ENCODE measurements around the gene LRRC15.

The LRRC15 gene

DNA sequence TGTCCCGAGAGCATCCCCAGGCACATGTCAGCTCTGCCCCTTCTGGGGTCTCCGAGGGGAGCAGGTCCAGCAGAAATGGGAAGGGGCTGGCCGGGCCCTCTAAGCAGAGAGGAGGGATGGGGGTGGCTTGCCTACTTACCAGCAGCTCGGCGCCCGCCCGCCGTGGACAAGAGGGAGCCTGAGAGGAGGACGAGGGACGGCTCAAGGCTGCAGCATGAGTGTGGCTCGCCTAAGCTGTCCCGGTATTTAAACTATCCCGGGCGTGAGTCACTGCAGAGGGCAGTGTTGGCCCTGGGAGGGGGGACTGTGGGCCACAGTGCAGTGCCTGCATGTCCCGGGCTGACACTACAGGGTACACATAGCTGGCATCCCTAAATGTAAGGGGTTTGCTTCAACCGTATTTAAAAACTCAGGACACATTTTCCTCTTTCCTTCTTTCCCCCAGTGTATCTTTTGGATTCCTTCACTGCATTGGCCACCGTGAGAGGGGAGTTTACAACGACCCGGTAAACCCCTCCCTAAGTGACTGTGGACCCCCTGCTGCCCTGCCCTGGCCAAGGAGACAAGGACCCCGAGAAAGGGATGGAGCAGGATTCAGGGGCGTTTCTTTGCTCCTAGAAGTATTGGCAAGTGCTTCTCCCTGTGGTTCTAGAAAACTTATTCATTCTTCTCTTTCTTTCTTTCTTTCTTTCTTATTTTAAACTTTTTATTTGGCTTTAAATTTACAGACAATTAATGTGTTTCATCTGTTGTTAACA, at the start of gene LRRC15:
Gene LRRC15 (minus strand): TSS at position 222 of the 758 bp plus-strand sequence. CDS start 8,700 bp downstream, outside the sequence.
- peak; percentile 18 for DNase-seq (ENCODE audit: low spot score)

DNA sequence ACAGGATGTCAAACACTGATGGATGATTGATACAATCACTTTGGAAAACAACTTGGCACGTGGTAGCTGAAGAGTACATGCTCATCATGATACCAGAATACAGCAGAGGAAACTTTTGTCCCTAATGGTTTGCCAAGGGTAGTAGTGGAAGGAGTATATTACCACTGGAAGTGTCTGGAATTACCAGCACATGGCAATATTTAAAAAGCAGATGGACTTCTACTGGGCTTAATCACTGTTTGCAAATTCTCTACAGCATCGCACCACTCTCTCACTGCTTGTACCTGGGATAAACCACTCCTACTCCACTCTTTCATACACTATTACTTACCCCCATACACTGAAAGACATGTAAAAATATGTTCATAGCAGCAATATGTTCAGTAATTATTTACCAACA, 49.1 kb upstream of the LRRC15 start:
- DNase-seq (ENCODE audit: low spot score) = no peak

DNA sequence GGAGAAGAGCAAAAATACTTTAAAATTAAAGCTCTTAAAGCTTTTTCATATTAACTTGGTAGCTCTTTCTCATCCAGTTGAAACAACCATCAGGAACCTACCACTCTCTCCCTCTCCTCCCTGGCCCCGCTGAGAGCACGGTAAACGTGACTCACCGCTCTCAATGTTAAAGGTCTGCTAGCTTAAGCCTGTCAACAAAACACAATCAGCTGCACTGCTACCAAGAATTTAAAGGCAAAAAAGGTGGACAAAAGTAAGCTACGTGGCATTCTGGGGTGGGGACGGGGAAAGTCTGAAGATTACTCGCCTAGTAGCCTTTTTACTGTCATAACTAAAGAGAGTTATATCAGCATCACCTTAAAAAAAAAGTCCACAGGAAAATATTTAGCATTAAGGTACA, 37.9 kb upstream of the LRRC15 start:
- DNase-seq (ENCODE audit: low spot score) = no peak

DNA sequence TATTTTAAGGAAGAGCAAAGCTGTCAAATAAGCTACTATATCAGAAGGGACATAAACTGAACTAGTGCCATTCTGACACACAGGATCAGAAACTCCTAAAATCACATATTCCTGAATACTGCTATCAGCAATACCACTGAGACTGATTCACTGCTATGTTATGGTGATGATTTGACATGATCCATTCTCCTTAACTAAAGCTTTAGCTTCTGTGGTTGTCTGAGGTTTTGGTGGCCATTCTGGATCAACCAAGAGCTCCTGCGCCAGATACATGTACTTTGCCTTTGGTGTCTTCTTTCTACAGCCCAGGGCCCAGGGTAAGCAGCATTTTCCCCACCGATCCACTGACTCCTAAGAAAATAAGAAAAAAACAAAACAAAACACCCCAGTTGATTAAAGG, 36.2 kb upstream of the LRRC15 start:
- no peak for DNase-seq (ENCODE audit: low spot score)

DNA sequence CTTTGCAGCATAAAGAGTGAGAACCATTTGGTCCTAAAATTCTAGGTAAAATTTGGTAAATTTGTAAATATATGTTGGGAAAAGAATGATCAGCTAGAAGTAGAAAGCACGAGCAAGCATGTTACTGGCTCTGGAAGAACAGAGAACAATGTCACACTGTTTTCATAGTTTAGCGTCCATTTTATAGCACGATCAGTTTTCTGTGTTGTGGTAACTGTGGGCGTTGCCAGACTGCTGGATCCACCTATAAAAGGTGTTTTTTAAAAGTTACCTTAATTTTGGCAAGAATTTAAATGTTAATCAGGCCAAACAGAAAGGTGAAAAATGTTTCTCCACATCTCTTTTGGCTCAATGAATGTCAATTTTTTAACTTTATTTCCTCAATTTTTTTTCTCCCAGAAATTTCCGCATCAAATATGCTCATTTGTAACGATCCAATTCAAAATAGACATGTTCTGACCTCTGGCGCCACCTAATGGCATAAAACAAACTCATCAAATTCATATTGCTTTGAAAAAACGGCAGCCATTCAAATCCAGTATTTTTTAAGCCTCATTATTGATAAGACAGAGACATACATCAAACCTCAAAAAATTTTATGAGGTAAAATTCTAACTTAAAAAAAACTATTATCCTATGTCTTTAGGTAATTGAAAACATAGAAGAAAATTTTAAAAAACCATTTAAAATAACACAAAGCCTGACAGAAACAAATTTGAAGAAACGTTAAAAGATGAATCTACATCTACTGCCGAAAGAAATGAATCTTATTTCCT, 35.0 kb upstream of the LRRC15 start:
- peak; percentile 71 for DNase-seq (ENCODE audit: low spot score)

DNA sequence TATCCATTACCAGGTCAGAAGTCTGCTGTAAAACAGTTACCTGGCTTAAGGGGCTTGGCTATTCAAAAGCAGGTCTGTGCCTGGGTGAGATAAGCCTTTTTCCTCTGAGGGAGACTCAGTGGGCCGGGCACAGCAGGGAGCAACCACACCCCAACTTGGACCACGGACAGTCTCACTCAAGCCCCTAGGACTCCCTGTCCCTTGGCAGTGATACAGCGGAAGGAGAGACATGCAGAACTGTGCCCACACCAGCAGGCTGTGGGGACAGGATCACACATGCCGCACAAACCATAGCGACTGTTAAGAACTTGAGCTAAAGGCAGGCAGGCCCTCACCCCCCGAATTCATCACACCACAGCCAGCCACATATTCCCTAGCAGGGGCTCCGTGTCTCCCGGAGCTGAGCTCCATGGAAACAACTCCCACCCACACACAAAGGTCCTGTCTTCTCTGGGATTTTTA, 32.4 kb upstream of the LRRC15 start:
- DNase-seq (ENCODE audit: low spot score) = no peak

DNA sequence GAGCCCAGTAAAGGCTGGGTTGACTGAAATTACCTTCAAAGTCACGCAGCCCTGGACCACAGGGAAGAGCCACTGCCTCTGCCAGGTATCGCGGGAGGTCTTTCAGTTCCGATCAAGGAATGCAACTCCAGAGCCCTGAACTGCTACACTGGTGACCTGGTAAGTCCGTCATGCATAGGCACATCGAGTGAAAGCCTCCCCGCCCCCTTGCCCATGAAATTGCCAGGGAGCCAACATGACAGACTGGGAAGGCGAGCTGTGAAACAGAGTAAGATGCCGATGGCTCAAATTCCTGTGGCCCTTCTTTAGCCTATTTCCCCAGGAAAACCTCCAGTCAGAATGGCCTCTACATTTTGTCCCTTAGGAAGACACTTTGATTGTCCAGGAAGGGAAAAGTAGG, 31.8 kb upstream of the LRRC15 start:
- no peak for DNase-seq (ENCODE audit: low spot score)

DNA sequence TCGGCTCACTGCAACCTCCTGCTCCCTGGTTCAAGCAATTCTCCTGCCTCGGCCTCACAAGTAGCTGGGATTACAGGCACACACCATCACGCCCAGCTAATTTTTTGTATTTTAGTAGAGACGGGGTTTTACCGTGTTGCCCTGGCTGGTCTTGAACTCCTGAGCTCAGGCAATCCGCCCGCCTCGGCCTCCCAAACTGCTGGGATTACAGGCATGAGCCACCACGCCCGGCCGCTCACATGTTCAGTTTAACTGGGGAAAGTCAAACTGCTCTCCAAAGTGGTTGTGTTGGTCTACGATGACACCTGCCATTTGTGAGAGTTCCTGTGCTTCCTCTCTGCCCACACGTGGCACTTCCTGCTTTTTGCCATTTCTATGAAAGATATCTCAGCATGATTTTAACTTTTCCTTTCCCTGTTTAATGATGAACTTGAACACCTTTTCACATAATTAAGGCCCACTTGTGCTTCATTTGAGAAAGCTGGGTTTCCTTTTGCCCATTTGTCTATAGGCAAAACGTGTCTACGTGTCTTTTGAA, 30.4 kb upstream of the LRRC15 start:
- no peak for DNase-seq (ENCODE audit: low spot score)

DNA sequence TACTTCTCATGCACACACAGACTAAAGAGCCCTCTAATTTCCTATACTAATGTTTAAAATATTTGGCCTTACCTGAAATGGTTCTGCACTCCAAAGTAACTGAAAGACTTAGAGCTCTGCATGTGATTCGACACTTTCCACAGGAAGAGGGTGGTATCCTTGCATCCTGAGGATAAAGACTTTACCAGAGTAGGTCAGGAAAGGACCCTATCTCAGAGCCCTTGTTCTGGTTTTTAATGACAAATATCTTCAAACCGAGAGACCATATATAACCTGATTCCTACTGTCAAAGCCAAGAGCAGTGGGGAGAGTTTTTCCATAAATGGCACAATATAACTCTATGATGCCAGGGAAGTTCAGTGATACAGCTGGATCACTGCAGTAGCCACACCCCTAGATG, 29.6 kb upstream of the LRRC15 start, which contains the start of gene GP5:
Gene GP5 (minus strand): TSS at position 101 of the 400 bp plus-strand sequence. CDS start 984 bp downstream, outside the sequence.
- no peak for DNase-seq (ENCODE audit: low spot score)

DNA sequence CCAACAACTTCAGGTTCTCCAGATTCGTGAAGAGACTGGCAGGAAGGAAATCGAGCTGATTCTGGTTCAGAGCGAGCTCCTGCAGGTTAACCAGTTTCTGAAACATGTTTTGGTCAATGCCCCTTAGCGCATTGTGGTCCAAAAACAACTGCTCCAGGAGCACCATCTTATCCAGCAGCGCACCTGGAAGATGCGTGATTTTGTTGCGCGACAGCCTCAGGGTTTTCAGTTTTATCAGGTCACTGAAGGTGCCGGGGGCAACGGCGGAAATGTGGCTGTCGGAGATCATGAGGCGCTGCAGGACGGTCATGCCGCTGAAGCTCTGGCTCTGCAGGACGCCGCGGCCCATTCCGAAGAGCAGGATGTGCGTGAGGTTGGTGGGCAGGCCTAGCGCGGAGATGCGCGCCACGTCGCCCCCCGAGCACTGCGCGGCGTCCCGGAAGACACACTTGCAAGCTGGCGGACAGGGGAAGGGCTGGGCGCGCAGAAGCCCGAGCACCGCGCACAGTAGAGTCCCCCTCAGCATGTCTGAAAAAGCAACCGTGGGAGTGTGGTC, 28.3 kb upstream of the LRRC15 start:
- no peak for DNase-seq (ENCODE audit: low spot score)

DNA sequence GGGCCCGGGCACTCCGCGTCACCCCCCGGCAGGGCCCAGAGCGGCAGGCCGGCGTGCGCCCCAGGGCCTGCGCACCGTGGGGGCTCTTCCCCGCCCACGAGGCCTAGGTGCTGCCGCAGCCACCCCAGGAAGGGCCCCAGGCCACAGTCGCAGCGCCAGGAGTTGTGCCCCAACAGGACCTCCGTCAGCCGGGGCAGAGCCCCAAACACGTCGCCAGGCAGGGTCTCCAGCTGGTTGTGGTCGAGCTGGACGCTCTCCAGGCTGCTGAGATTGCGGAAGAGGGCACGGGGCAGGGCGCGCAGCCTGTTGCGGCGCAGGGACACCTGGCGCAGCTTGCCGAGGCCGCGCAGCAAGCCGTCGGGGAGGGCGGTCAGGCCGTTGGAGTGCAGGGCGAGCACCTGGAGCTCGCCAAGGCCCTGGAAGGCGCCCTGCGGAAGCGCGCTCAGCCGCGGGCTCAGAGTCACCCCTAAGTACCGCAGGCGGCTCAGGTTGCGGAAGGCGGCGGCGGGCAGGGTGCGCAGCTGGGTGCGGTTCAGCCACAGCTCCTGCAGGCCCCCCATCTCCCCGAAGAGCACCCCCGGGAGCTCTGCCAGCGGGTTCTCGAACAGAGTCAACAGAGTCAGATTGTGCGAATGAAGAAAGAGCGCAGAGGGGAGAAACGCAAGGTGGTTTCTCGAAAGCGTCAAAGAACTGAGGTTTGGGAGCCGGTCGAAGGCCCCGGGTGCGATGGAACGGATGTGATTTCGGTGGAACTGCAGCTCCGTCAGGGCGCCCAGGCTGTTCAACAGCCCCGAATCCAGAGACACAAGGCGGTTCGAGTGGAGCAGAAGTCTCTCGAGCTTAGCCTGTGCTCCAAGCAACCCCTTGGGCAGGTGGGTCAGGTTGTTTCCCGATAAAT, 27.6 kb upstream of the LRRC15 start:
- DNase-seq (ENCODE audit: low spot score) = no peak

DNA sequence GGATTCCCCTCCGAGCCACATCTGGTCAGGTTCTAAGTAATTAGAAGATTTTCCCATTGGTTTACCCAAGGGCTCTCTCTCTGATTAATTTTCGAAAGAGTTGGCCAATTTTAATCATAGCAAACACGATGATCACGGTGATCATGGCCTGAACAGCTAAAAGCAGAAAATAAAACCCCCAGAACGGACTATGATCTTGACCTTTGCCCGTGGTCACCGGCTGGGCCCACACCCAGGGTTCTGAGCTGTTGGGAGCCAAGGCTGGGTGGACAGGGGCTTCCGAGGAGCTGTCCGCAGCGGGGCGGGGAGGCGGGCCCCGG, 27.0 kb upstream of the LRRC15 start:
- no peak for DNase-seq (ENCODE audit: low spot score)

DNA sequence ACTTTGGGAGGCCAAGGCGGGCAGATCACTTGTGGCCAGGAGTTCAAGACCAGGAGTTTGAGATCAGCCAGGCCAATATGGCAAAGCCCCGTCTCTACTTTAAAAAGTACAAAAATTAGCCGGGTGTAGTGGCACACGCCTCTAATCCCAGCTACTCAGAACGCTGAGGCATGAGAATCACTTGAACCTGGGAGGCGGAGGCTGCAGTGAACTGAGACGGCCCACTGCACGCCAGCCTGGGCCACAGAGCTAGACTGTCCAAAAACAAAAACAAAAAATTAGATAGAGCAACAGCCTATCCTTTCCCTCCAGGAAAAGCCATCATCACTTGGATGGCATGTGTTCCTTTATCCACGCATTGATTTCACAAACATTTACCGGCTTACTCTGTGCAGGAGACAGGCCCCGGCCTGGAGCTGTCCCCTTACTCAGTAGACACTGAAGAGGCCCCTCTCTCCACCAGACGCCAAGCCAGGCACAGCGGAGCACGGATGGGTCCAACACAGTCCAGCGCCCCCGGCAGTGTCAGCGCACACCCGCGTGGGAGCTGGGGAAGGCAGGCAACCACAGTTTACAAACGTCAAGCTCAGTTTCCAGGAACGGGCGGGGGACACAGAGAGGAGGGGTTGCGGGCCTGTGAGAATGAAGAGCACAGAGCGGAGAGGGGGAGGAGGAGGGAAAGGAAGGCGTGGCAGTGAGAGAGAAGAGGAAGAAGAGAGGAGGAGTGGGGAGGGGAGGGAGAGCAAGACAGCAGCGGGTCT, 26.4 kb upstream of the LRRC15 start:
- DNase-seq (ENCODE audit: low spot score) = no peak

DNA sequence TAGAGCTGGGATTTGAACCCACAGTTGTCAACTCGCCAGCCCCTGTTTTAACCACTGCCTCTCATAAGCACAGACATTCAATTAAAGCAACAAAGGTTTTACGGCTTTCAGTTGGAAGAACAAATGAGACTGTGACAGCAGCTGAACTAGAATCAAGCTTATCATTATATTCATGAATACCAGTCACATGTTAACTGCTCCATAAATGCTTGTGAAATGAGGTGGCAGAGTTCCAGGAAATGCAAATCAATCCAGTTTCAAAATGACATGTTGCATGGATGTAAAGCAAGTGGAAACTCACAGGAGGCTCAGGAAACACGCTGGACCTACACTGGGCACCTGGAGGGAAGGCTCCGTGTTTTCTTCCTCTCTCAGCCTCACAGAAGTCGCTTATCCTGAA, 25.7 kb upstream of the LRRC15 start:
- DNase-seq (ENCODE audit: low spot score) = peak; percentile 27

DNA sequence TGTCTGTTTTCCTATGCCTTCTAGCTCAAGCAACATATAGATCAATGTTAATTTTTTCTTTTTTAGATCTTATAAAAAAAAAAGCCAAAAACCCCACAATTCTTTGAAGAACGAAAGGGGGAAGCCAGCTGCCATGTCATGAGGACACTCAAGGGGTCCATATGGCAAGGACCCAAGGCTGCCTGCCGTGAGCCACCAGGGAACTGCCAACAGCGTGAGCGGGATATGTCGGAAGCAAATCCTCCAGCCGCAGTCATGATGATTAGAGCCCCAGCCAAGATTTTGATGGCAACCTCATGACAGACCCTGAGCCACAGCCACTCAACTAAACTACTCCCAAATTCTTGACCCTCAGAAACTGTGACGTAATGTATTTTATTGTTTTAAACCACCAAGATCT, 23.0 kb upstream of the LRRC15 start:
- no peak for DNase-seq (ENCODE audit: low spot score)

DNA sequence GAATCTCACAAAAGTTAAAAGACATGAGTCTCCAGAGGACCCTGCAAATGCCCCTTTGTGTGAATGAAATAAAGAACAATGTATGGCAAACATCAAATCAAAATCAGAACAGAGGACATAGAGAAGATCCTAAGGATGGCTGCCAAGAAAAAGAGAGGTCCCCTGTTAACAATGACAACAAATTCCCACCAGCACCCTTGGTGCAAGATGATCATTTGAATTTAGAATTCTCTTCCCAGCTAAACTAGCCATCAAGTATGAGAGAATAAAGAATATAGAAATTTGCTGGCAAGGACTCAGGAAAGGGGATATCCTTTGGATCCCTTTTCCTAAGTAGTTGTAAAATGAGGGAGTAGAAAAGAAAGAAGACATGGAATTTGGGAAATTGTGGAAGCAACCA, 21.3 kb upstream of the LRRC15 start:
- no peak for DNase-seq (ENCODE audit: low spot score)

DNA sequence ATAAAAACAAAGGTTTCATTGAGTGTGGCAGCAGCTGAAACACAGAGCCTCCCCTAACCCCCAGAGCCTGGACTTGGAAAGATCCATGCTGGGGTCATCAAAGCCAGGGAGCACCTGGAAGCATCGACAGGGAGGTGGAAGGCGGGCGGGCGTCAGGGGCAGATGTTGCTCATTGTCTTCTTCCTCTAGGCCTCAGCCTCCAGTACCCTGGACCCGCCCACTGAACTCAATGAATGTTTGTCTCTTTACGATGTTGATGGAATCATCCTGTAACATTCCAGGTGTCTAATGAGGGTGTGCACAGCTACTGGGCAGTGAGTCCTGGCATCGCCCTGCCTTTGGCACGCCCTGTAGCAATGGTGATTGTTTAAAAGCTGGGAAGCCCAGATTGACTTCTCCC, 19.7 kb upstream of the LRRC15 start:
- no peak for DNase-seq (ENCODE audit: low spot score)

DNA sequence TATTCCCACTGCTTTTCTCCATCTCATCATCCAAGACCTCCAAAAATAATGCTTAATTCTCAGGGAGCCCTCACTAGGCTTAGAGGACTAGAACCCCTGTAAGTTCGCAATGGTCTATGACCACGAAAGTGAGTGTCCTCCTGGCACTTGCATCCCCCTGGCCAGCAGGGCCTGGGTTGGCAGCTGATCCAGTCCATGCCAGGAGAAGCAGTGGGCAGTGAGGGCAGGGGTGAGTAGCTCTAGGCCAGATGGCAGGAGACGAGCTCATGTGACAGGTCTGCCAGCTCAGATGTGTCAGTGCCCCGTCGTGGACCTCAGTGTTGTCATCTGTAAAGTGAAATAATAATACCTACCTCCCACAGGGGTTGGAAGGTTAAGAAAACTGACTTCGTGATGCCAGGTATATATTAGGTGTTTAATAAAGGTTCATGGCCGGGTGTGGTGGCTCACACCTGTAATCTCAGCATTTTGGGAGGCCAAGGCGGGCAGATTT, 18.4 kb upstream of the LRRC15 start:
- no peak for DNase-seq (ENCODE audit: low spot score)

DNA sequence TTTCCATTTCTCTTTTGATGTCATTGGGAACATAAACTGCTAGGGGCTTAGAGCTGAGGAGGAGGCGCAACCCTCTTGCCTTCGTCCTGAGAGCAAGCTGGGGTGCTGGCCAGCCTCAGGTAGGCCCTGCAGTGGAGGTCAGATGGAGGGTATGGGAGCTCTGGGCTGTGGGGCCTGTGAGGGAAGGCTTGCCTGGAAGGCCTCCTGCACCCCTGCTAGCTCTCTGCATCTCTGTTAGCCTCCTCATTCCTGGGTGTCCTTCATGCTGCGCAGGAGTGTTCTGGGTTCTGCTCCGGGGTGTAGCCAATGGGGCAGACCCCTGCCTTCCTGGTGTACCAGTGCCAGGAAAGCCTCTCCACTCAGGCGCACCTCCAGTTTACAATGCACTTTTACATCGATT, 17.7 kb upstream of the LRRC15 start:
- no peak for DNase-seq (ENCODE audit: low spot score)

DNA sequence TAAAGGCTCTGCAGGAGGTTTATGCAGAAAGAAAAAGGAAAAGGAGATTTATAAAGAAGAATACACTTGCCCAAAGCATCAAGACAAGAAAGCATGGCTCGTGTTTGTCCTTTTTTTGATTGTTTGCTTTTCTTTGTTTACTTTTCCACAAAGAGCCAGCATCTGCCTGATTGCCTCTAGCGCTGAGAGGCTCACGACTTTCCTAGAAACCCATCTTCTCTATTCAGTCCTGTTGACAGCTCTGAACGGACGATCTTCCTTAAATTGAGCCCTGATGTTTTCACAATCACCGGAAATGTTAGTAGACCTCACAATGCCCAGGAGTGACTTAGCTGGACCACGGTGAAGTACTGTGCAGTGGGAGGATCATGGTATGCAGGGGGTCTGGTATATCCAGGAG, 17.1 kb upstream of the LRRC15 start:
- no peak for DNase-seq (ENCODE audit: low spot score)

DNA sequence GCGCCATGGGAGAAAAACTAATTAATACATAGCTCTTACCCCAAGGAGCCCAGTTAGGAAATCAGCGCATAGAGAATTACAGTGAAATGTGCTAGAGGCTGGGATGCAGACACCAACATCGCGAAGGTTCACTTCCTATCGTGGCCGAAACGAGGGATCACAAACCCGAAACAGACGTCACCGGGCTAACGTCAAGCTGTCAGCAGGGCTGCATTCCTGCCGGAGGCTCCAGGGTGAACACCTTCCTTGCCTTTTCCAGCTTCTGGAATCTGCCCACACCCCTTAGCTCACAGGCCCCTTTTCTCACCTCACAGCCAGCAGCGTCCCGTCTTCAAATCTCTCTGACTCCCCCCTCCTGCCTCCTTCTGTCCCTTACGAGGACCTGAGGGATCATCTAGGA, 16.5 kb upstream of the LRRC15 start:
- no peak for DNase-seq (ENCODE audit: low spot score)

Measured in RKO (cell line).